Effector memory CD8-positive, alpha-beta T cell (primary cell): ENCODE data around the gene TMEM100.

Experiments
- ATAC-seq: fragments of 150-1000 bp; cut with Tn5 transposase; replicated peaks from 2 replicates; pipeline ENCODE4 v1.10.0; 2021; ENCODE audit warnings: mild to moderate bottlenecking, moderate library complexity
- DNase-seq, 3 experiments: peaks; one replicate each; pipeline ENCODE4 v3.0.0; 2021
- H3K27ac Mint-ChIP-seq, 2 donors: one replicate each; pipeline ENCODE4 v1.8.0; 2022; ENCODE audit warnings: mild to moderate bottlenecking in 2 of 2, mixed read lengths in 2 of 2, moderate library complexity in 2 of 2
- H3K27me3 Mint-ChIP-seq, 2 donors: one replicate each; pipeline ENCODE4 v1.8.0; 2022; ENCODE audit warnings: mixed read lengths in 2 of 2
- H3K36me3 Mint-ChIP-seq: one replicate; pipeline ENCODE4 v1.8.0; 2022; ENCODE audit warnings: mild to moderate bottlenecking, moderate library complexity, mixed read lengths; ENCODE audit not compliant: insufficient read depth
- H3K4me1 Mint-ChIP-seq, 2 donors: one replicate each; pipeline ENCODE4 v1.8.0; 2022; ENCODE audit warnings: low read depth in 2 of 2, mixed read lengths in 2 of 2
- H3K4me3 Mint-ChIP-seq, 2 donors: one replicate each; pipeline ENCODE4 v1.8.0; 2022; ENCODE audit warnings: mild to moderate bottlenecking in 2 of 2, mixed read lengths in 2 of 2, moderate library complexity in 2 of 2
- H3K9me3 Mint-ChIP-seq, 2 donors: one replicate each; pipeline ENCODE4 v1.8.0; 2022; ENCODE audit warnings: mixed read lengths in 2 of 2

TMEM100 gene

DNA sequence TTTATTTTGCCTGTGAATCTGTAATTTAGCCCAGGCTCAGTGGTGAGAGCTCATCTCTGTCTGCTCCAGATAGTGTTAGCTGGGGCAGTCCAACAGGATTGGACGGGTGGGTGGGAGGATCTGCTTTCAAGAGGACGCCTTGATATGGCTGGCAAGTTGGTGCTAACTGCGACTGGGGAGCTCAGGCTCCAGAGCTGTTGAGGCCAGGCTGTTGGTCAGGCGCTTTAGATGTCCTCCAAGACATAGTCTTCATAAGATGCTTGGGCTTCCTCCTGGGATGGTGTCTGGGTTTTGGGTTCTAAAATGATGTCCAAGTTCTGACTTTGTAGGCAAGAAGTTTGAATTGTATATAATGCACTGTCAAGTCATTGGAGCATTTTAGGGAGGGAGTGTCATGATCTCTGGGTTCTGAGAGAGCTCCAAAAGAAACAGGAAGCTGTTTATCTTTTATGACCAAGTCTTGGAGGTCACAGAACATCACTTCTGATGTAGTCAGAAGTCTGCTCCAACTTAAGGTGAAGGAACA, 15.4 kb upstream of the TMEM100 start:
- H3K4me3 Mint-ChIP-seq: no peak overlapping the region
- H3K27ac Mint-ChIP-seq: no peak overlapping the region
- H3K27me3 Mint-ChIP-seq: peaks cover 2 to 15% of the 10 kb centered on the region in 2 donors
- no peak for ATAC-seq
- DNase-seq: no peak
- no peaks in the 10 kb centered on the region for H3K36me3 Mint-ChIP-seq
- no peaks in the 10 kb centered on the region for H3K9me3 Mint-ChIP-seq
- H3K4me1 Mint-ChIP-seq: no peaks in the 10 kb centered on the region

DNA sequence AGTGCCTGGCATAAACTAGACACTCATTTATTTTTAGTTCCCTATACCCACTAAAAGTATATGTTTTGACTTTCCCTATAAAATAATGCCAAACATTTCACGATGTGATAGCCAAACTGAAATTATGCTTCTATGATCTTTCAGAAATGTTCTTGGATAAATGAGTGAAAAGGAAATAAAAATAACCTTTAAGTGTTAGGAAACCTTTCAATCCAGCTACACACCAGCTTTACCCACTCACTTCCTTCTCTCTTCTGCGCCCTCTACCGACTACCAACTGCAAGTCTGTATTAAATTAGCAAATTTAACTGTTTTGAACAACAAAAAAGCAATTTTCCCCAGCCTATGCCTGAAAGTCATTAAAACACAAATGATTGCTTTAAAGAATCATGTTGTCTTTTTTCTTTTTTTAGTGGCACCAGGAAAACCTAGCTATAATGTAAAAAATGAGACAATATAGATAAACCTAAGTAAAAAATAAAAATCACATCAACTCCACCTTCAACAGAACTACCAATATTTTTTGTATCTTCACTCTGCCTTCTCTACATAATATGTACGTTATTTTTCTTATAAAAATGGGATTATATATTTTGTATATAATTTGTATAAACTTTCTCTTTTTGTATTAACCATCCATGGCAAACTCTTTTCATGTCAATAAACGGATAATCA, 13.2 kb upstream of the TMEM100 start:
- H3K9me3 Mint-ChIP-seq: no peaks in the 10 kb centered on the region
- H3K27me3 Mint-ChIP-seq: peaks cover 14 to 19% of the 10 kb centered on the region in 2 donors
- DNase-seq: peak in 2 of 3 experiments; percentile 5 to 23
- no peak for ATAC-seq
- no peaks in the 10 kb centered on the region for H3K4me1 Mint-ChIP-seq
- H3K4me3 Mint-ChIP-seq: no peak overlapping the region
- no peaks in the 10 kb centered on the region for H3K36me3 Mint-ChIP-seq
- no peak overlapping the region for H3K27ac Mint-ChIP-seq

DNA sequence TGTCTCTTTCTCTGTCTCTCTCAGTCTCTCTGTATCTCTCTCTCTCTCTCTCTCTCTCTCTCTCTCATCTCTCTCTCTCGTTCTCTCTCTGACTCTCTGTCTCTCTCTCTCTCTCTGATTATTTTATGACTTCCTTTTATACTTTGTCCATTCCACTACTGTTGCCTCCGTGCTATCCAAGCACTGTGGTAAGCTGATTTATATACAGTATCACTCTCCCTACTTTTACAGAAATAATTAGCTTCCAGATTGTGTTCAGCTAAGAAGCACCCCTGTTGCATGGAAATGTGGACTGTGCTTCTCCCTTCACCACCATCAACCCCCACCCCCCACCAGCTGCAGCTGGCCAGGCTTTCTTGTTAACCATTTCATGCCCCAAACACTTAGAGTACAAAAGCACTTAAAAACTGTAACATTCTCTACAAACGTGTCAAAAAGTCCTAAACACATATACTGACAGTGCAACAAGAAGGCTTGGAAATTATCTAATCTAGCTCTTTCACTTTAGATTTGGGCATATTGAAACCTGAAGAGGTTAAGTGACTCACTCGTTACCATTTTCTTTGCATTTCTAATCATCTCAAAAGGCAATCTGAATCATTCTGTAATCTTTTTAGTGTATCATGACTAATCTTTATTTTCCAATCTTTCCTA, 11.6 kb upstream of the TMEM100 start:
- DNase-seq (no peak), ATAC-seq (no peak)
- Mint-ChIP-seq H3K4me3 (no peak overlapping the region), H3K36me3 (no peaks in the 10 kb centered on the region), H3K27ac (no peak overlapping the region), H3K9me3 (no peaks in the 10 kb centered on the region), H3K4me1 (no peaks in the 10 kb centered on the region), H3K27me3 (peaks cover 14 to 21% of the 10 kb centered on the region in 2 donors)

DNA sequence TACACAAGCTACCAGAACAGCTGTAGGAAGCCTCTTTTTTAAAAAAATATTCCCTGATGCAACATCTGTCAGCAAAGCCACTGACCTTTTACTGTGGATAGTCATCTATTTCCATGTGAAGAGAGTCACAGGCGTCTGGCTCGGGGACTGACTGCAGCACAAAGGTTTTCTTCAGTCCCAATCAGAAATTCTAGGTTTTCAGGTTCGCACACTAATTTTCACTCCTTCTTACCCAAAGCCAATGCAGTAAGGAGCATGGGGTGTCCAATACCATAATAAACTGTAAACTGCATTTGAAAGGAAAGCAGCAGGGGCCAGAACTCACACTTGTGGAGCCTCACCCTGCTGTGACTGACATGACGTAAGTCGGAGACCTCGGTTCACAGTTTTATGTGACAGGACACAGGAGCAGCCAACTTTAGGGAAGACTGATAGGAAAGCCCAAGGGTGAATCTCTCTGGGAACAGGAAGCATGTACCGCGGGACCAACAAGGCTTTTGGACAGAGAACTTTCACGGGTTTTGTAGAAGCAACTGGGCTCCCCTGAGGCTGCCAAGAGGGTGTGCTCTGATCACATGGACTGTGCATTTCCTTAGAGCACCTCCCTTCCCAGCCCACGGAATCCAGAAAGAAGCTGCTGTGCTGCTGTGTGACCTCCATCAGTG, 9.1 kb upstream of the TMEM100 start:
- no peak for DNase-seq
- Mint-ChIP-seq H3K27me3 (peaks cover 37 to 46% of the 10 kb centered on the region in 2 donors), H3K4me3 (no peak overlapping the region), H3K4me1 (no peaks in the 10 kb centered on the region), H3K9me3 (no peaks in the 10 kb centered on the region), H3K36me3 (no peaks in the 10 kb centered on the region), H3K27ac (no peak overlapping the region)
- ATAC-seq: no peak

DNA sequence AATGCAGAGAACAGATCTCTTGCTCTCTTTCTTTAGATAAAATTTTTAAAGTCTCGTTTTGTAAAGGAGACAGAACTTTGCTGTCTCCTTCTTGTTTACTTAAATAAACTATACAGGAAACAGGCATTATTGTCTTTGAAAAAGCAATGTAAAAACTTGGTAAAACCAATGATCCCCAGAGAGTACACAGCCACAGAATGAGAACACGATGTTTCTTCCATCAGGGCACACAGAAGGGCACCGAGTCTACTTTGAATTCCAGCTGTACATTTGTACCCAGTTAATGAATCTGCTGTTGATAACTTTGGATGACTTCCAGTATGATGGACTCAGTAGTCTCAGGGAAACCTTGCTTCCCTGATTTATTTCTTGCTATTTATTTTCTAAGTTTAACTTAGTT, 8.1 kb upstream of the TMEM100 start:
- ATAC-seq (no peak), DNase-seq (no peak)
- H3K9me3 Mint-ChIP-seq: no peaks in the 10 kb centered on the region
- no peak overlapping the region for H3K4me3 Mint-ChIP-seq
- no peaks in the 10 kb centered on the region for H3K4me1 Mint-ChIP-seq
- no peak overlapping the region for H3K27ac Mint-ChIP-seq
- peaks cover 34 to 55% of the 10 kb centered on the region in 2 donors for H3K27me3 Mint-ChIP-seq
- no peaks in the 10 kb centered on the region for H3K36me3 Mint-ChIP-seq

DNA sequence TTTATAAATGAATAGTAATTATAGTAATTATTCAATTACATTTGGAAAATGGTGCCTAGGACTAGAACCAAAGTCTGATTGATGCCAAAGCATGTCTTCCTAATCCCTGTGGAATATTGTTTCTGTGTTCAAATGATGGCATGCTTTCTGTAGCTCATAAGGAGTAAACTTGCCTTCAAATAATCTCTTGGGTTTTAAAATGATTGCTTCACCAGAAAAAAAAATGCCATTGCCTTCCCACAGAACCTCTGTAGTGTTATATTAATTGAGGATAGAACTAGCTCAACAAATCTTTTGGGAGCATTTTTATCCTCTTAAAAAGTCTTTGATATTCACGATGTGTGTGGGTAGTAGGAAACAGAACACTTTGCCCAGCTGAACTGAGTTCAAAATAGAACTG, 7.7 kb upstream of the TMEM100 start:
- no peak overlapping the region for H3K4me3 Mint-ChIP-seq
- no peaks in the 10 kb centered on the region for H3K4me1 Mint-ChIP-seq
- H3K36me3 Mint-ChIP-seq: no peaks in the 10 kb centered on the region
- ATAC-seq (no peak), DNase-seq (no peak)
- H3K9me3 Mint-ChIP-seq: no peaks in the 10 kb centered on the region
- H3K27ac Mint-ChIP-seq: no peak overlapping the region
- peaks cover 33 to 60% of the 10 kb centered on the region in 2 donors for H3K27me3 Mint-ChIP-seq

DNA sequence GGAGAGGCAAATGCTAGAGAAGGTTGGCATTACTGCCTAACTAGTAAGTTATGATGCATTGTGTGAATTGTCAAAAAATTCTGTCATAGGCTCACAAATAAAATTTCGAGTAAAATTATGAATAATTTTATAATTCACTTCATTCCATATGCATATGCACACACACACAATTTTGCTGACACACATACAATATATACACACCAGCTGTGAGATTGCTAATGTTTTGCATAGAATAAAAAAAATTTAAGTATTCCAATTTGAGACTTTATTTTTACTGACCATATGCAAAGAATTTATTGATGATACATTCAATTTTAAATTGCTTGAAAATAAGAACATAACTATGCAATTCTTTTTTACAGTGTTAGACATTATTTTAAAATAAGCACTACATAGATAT, 6.8 kb upstream of the TMEM100 start:
- Mint-ChIP-seq H3K9me3 (no peaks in the 10 kb centered on the region), H3K4me3 (no peak overlapping the region), H3K4me1 (no peaks in the 10 kb centered on the region), H3K27ac (no peak overlapping the region), H3K27me3 (peaks cover 33 to 67% of the 10 kb centered on the region in 2 donors), H3K36me3 (no peaks in the 10 kb centered on the region)
- DNase-seq (no peak), ATAC-seq (no peak)

DNA sequence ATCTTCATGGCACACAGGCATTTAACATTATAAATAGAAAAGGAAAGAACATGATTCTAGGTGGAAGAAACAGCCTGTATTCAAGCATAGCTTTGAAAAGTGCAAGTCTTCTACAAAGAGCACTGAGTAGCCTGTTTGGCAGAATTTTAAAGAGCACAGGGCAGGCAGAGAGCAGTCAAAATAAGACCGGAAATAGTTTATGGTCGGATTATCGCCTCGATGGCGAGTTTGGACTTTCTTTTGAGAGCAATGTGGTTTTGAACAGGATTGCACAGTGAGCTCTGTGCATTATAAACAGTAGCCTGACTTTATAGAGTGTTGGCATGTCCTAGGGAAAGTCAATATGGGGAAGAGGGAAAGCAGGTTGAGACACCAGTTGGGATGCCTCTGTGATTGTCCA, 6.2 kb upstream of the TMEM100 start:
- Mint-ChIP-seq H3K4me1 (no peaks in the 10 kb centered on the region), H3K4me3 (no peak overlapping the region), H3K36me3 (no peaks in the 10 kb centered on the region), H3K27ac (no peak overlapping the region), H3K9me3 (no peaks in the 10 kb centered on the region), H3K27me3 (peaks cover 33 to 73% of the 10 kb centered on the region in 2 donors)
- no peak for DNase-seq
- ATAC-seq: no peak

DNA sequence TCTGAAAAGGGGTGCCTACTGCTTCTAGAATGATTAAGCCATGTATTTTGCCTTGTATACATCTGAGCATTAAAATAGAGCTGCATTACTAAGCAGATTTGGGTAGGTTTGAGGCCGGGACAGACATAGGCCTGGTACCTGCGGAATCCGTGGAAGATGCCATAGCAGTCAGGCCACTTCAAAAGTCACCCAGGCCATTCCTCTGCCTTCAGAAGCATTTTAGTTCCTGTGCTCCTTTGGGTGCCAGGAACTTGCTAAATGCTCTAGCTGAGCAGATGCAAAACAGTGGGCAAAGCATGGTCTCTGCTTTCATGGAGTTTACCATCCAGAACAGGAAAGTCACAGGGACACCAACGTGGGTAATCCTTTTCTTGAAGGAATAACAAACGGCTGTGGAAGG, 5.7 kb upstream of the TMEM100 start:
- H3K4me1 Mint-ChIP-seq: no peaks in the 10 kb centered on the region
- H3K9me3 Mint-ChIP-seq: no peaks in the 10 kb centered on the region
- peaks cover 34 to 78% of the 10 kb centered on the region in 2 donors for H3K27me3 Mint-ChIP-seq
- no peaks in the 10 kb centered on the region for H3K36me3 Mint-ChIP-seq
- no peak overlapping the region for H3K4me3 Mint-ChIP-seq
- no peak for ATAC-seq
- H3K27ac Mint-ChIP-seq: no peak overlapping the region
- DNase-seq: no peak

DNA sequence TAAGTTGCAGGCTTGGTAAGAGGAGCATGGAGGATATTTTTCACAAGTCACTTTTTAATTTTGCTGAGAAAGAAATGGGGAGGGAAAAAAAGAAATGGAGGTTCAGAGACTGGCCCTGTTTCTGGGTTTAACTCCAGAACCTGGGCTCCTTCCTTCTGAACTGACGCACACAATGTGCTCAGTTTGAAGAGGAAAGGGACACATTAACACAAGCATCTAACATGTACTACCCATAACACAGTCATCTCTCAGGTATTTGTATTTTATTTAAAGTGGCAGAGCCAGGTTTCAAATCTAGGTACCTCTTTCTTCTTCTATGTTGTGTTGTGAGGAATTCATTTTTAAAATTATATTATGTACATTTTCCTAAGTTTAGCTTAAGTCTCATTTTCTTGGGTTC, 5.3 kb upstream of the TMEM100 start:
- no peaks in the 10 kb centered on the region for H3K4me1 Mint-ChIP-seq
- no peaks in the 10 kb centered on the region for H3K9me3 Mint-ChIP-seq
- ATAC-seq: no peak
- no peak for DNase-seq
- H3K27me3 Mint-ChIP-seq: peaks cover 38 to 79% of the 10 kb centered on the region in 2 donors
- no peak overlapping the region for H3K27ac Mint-ChIP-seq
- no peaks in the 10 kb centered on the region for H3K36me3 Mint-ChIP-seq
- H3K4me3 Mint-ChIP-seq: no peak overlapping the region

DNA sequence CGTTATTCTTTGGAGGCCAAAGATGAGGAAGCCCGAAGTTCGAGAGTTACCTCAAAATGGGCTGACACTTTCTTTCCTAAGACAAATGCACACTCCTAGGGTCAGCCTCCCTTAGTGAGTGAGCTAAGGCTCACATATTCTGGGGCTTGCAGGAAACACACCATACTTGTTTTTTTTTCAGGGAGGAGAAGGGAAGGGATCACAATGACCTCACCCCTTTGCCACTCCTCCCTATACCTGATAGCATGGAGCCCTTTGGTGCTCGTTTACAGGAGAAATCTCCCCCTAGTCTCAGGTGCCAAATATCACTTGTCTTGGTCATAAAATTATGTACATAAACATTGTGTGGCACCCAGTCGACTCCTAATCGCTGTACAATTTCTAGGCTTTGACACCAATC, 4.6 kb upstream of the TMEM100 start:
- Mint-ChIP-seq H3K9me3 (no peaks in the 10 kb centered on the region), H3K36me3 (no peaks in the 10 kb centered on the region), H3K4me1 (no peaks in the 10 kb centered on the region), H3K27me3 (peaks cover 45 to 79% of the 10 kb centered on the region in 2 donors), H3K4me3 (no peak overlapping the region), H3K27ac (no peak overlapping the region)
- DNase-seq (no peak), ATAC-seq (no peak)

DNA sequence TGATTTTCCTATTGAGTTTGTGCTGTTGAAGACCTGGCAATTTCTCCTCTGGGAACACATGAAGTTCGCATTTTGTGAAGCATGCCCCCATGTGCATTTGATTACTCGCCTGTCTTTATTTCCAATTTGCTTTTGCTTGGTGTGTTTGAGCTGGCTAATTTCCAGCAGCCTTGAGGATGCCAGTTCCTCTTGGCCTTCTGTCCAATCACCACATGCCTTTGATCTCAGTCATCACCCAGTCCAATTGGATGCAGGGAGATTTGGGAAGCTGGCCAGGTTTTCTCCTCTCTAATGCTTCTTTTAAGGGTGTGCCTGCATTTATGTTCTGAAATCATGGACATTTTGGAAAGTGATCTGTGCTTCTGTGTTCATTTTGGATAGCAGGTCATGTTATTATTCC, 3.8 kb upstream of the TMEM100 start:
- Mint-ChIP-seq H3K27me3 (peaks cover 43 to 74% of the 10 kb centered on the region in 2 donors), H3K9me3 (no peaks in the 10 kb centered on the region), H3K27ac (no peak overlapping the region), H3K4me3 (no peak overlapping the region), H3K4me1 (no peaks in the 10 kb centered on the region), H3K36me3 (no peaks in the 10 kb centered on the region)
- ATAC-seq (no peak), DNase-seq (no peak)

DNA sequence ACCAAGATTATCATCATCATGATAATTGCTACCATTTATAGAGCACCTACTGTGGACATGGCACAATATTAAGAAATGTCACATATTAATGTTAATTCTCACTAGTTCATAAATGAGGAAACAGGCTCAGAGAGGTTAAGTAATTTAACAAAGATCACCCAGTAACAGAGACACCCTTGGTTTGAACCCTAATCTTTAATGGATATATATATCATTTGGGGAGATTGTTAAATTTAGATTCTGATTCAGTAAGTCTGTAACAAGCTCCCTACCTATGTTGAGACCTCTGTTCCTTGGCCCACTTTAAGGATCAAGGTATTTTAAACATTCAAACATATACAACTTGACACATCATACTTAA, 804 bp upstream of the TMEM100 start:
- no peak overlapping the region for H3K4me3 Mint-ChIP-seq
- no peaks in the 10 kb centered on the region for H3K4me1 Mint-ChIP-seq
- ATAC-seq (no peak), DNase-seq (no peak)
- H3K27ac Mint-ChIP-seq: no peak overlapping the region
- H3K27me3 Mint-ChIP-seq: peaks cover 57 to 78% of the 10 kb centered on the region in 2 donors
- no peaks in the 10 kb centered on the region for H3K9me3 Mint-ChIP-seq
- H3K36me3 Mint-ChIP-seq: no peaks in the 10 kb centered on the region
